ENCODE results near the gene GSN. TPM values are rescaled to one million over a fixed set of nuclear protein-coding genes. Genes with fewer than 3 reads are reported as not detected.

GSN gene
- total RNA-seq, 2 experiments from 2014 or later: 1.9 to 2.2 TPM

DNA sequence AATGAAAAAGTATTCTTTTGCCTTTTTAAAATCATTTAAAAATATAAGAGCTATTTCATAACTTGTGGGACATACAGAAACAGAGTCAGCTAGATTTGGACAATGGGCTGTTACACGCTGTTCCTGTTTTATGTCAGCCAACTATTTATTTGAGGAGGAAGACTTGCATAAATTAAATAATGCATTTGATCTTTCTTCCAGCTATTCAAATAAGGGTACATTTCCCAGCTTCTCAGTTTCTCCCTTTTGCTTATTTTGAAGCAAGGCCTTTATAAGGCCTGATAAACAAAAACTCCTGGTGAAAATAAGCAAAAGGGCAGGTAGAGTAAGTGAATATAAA, 95.6 kb downstream of the GSN start:
- Mint-ChIP-seq H3K9me3 (no peaks in the 10 kb centered on the region), H3K4me3 (no peak overlapping the region), H3K27ac (no peak overlapping the region), H3K4me1 (ENCODE audit: low read depth) (peaks cover 70% of the 10 kb centered on the region), H3K27me3 (no peaks in the 10 kb centered on the region), H3K36me3 (ENCODE audit: low read depth) (peaks cover 2% of the 10 kb centered on the region)
- ChIA-PET CTCF (interaction anchor here (1.0 to 4.9 kb wide), 5 partner anchors 10 to 85 kb away, joined by 3 to 20 read pairs (median 4); no protein-coding TSS in a partner anchor), POLR2A (no interaction called here)
- TF ChIP-seq, protein P1, sequence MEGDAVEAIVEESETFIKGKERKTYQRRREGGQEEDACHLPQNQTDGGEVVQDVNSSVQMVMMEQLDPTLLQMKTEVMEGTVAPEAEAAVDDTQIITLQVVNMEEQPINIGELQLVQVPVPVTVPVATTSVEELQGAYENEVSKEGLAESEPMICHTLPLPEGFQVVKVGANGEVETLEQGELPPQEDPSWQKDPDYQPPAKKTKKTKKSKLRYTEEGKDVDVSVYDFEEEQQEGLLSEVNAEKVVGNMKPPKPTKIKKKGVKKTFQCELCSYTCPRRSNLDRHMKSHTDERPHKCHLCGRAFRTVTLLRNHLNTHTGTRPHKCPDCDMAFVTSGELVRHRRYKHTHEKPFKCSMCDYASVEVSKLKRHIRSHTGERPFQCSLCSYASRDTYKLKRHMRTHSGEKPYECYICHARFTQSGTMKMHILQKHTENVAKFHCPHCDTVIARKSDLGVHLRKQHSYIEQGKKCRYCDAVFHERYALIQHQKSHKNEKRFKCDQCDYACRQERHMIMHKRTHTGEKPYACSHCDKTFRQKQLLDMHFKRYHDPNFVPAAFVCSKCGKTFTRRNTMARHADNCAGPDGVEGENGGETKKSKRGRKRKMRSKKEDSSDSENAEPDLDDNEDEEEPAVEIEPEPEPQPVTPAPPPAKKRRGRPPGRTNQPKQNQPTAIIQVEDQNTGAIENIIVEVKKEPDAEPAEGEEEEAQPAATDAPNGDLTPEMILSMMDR (IDR thresholded peaks at IDR 0.05): no peak
- intact Hi-C loops (cut with micrococcal nuclease): no loop called here
- no peak for ATAC-seq
- DNase-seq: no peak

DNA sequence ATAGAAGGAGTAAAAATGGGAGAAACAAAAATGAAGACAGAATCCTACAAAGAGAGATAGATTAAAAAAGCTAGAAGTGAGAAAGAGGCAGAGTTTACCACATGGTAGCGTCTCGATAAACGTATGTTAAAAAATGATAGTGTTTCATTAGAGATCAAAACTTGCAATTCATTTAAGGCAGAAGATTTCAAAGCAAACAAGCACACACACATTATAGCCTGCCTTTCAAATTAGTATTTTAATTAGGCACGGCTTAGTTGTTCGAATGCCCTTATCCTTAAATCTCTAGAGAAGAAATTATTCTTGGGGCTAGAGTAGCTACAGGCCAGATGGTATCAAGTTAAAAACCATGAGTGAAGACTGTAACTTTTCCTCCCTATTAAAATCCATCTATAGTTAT, 96.1 kb downstream of the GSN start:
- Mint-ChIP-seq H3K9me3 (no peaks in the 10 kb centered on the region), H3K36me3 (ENCODE audit: low read depth) (peaks cover 2% of the 10 kb centered on the region), H3K27me3 (no peaks in the 10 kb centered on the region), H3K4me1 (ENCODE audit: low read depth) (peaks cover 70% of the 10 kb centered on the region), H3K4me3 (no peak overlapping the region), H3K27ac (no peak overlapping the region)
- POLR2A ChIA-PET: no interaction called here
- TF ChIP-seq, protein P1 (IDR thresholded peaks at IDR 0.05): no peak
- CTCF ChIA-PET: interaction anchor here (1.0 to 4.9 kb wide), 5 partner anchors 11 to 86 kb away, joined by 3 to 20 read pairs (median 4); no protein-coding TSS in a partner anchor
- no peak for ATAC-seq
- no peak for DNase-seq
- intact Hi-C loops (cut with micrococcal nuclease): no loop called here

DNA sequence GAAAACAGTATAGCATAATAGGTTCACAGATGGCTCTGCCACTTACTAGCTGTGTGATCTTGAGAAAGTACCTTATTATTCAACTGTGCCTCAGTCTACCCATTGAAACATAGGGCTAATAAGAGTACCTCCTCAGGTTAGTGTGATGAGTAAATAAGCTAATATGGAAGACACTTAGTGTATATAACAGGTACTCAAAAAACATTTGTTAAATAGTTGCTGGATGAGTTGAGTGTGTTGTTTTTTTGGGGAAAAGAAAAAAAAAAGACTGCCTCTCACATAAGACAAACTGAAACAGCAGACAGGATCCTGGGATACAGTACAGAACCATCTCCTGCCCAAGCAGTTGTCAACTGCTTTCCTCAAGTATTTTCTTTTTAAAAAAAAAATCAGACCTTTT, 96.9 kb downstream of the GSN start:
- no peak overlapping the region for H3K4me3 Mint-ChIP-seq

DNA sequence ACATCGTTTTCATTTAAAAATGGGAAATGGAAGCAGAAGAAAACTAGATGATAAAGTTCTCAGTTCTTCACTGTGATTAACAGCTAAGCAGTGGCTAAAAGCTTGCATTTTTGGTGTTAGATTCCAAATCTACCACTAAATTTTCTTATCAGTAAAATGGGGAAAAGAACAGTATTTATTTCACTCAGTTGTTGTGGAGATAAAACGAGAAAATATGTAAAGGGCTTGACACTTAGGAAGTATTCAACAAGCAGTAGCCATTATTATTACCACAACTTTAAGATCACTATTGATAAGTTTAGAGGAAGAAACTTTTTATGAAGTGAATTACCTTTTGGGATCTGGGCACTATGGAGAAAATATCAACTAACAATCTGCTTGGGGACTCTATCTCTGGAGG, 97.6 kb downstream of the GSN start:
- peaks cover 3% of the 10 kb centered on the region for H3K9me3 Mint-ChIP-seq
- ATAC-seq: no peak
- DNase-seq: no peak
- H3K4me1 Mint-ChIP-seq (ENCODE audit: low read depth): peaks cover 65% of the 10 kb centered on the region
- TF ChIP-seq, protein P1 (IDR thresholded peaks at IDR 0.05): no peak
- peak overlapping the region; percentile 2 for H3K27ac Mint-ChIP-seq
- ChIA-PET CTCF (interaction anchor here (4.9 kb wide), 1 partner anchor 45 kb away, joined by 20 read pairs; no protein-coding TSS in a partner anchor), POLR2A (no interaction called here)
- intact Hi-C loops (cut with micrococcal nuclease): no loop called here
- H3K27me3 Mint-ChIP-seq: no peaks in the 10 kb centered on the region
- H3K4me3 Mint-ChIP-seq: no peak overlapping the region
- peaks cover 3% of the 10 kb centered on the region for H3K36me3 Mint-ChIP-seq (ENCODE audit: low read depth)

More for the DNA sequence above, 96.9 kb downstream of the GSN start:
- ChIA-PET CTCF (interaction anchor here (1.4 to 4.9 kb wide), 3 partner anchors 13 to 45 kb away, joined by 4 to 20 read pairs (median 4); no protein-coding TSS in a partner anchor), POLR2A (no interaction called here)
- TF ChIP-seq, protein P1 (IDR thresholded peaks at IDR 0.05): no peak
- intact Hi-C loops (cut with micrococcal nuclease): no loop called here
- no peaks in the 10 kb centered on the region for H3K36me3 Mint-ChIP-seq (ENCODE audit: low read depth)
- DNase-seq: no peak
- no peaks in the 10 kb centered on the region for H3K27me3 Mint-ChIP-seq
- H3K27ac Mint-ChIP-seq: peak overlapping the region; percentile 4
- ATAC-seq: no peak
- no peaks in the 10 kb centered on the region for H3K9me3 Mint-ChIP-seq
- peaks cover 66% of the 10 kb centered on the region for H3K4me1 Mint-ChIP-seq (ENCODE audit: low read depth)

DNA sequence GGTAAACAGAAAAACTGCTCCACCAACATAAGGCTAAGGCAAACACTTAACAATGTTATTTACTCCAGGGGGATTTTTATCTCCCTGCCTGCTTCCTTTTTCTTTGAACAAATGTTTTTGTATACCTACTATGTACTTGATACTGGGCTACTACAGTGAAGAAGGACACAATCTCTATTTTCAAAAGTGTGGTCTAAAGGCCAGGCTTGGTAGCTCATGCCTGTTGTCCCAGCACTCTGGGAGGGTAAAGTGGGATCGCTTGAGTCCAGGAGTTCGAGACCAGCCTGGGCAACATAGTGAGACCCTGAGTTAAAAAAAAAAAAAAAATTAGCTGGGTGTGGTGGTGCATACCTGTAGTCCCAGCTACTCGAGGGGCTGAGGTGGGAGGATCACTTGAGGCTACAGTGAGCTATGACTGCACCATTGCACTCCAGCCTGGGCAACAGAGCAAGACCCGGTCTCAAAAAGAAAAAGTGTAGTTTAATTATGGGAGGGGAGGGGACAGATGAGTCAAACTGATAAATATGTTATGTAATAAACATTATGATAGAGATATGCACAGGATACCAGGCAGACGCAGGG, 98.7 kb downstream of the GSN start:
- Mint-ChIP-seq H3K4me1 (ENCODE audit: low read depth) (peaks cover 60% of the 10 kb centered on the region), H3K27ac (peak overlapping the region; percentile 55), H3K27me3 (no peaks in the 10 kb centered on the region), H3K4me3 (no peak overlapping the region), H3K9me3 (peaks cover 4% of the 10 kb centered on the region), H3K36me3 (ENCODE audit: low read depth) (peaks cover 4% of the 10 kb centered on the region)
- TF ChIP-seq, protein P1 (IDR thresholded peaks at IDR 0.05): no peak
- DNase-seq (no peak), ATAC-seq (no peak)
- ChIA-PET POLR2A (no interaction called here), CTCF (interaction anchor here (1.4 kb wide), 1 partner anchor 10 kb away, joined by 3 read pairs; no protein-coding TSS in a partner anchor)
- intact Hi-C loops (cut with micrococcal nuclease): no loop called here

Data from activated CD8-positive, alpha-beta T cell treated with anti-CD3 and anti-CD28 coated beads for 36 hours (primary cell).